Suprapubic skin (tissue), 4 donors: ENCODE results near the gene MAGI1. TPM values are rescaled to one million over a fixed set of nuclear protein-coding genes. Genes with fewer than 3 reads are reported as not detected.
"Not testable (repeated sequence)": the region's sequence is repeated elsewhere in the genome, so short reads cannot be mapped to it uniquely, and the experiment has no call there.

Source experiments
- DNase-seq, 2 donors: peaks; one replicate each; pipeline ENCODE4 v3.0.0-alpha.2; 2019; ENCODE audit warnings: low spot score in 2 of 2
- H3K27ac ChIP-seq: fragments of 200-600 bp; sonication (generic); one replicate; pipeline ENCODE4 v1.5.1; 2019
- H3K27me3 ChIP-seq: fragments of 200-600 bp; sonication (generic); one replicate; pipeline ENCODE4 v1.5.1; 2019
- H3K36me3 ChIP-seq: fragments of 200-600 bp; sonication (generic); one replicate; pipeline ENCODE4 v1.5.1; 2019
- H3K4me1 ChIP-seq: fragments of 200-600 bp; sonication (generic); one replicate; pipeline ENCODE4 v1.5.1; 2019
- H3K4me3 ChIP-seq: fragments of 200-600 bp; sonication (generic); one replicate; pipeline ENCODE4 v1.5.1; 2019; ENCODE audit warnings: mild to moderate bottlenecking
- H3K9me3 ChIP-seq: fragments of 200-600 bp; sonication (generic); one replicate; pipeline ENCODE4 v1.5.1; 2019
- CTCF ChIP-seq, 2 donors: fragments of 200-600 bp in 1 of 2; fragments of 450-650 bp in 1 of 2; sonication (generic) in 1 of 2; IDR thresholded peaks; one replicate each; pipeline ENCODE4 v1.5.1; 2016 to 2019; ENCODE audit warnings: antibody characterized with exemption in 2 of 2, mild to moderate bottlenecking in 1 of 2, moderate library complexity in 1 of 2
- EP300 ChIP-seq: sonication (generic); formaldehyde crosslinking; IDR thresholded peaks from one replicate; pipeline ENCODE4 v1.6.1; 2017; ENCODE audit warnings: antibody characterized with exemption
- POLR2A ChIP-seq, 2 donors: fragments of 450-650 bp; IDR thresholded peaks; one replicate each; pipeline ENCODE4 v1.6.1; 2017; ENCODE audit warnings: antibody characterized with exemption in 2 of 2, mild to moderate bottlenecking in 2 of 2, moderate library complexity in 2 of 2
- POLR2AphosphoS5 ChIP-seq, 3 donors: sonication (generic); formaldehyde crosslinking; IDR thresholded peaks; one replicate each; pipeline ENCODE4 v1.6.1; 2017; ENCODE audit warnings: antibody characterized with exemption in 3 of 3
- WGBS: methylation state at CpG from one replicate; pipeline ENCODE4 v1.1.5; 2018; 5-methylcytosine and 5-hydroxymethylcytosine counted together
- total RNA-seq, 4 donors: library from RNA; depleted of rRNA; stranded (reverse); fragments of >200 nt; gene quantifications; one replicate each; pipeline ENCODE4 v1.1.0, GENCODE V29; 2016

Gene MAGI1
- total RNA-seq, 4 donors from 2014 or later: 37.9 to 71.5 (median 48.6) TPM

GRCh38 chr3:65861718-65862117, 177.0 kb downstream of the MAGI1 start:
- 64% methylated on average over 5 of the region's 5 CpGs for WGBS
- TF ChIP-seq CTCF (IDR thresholded peaks at IDR 0.05) (no peak), EP300 (no peak), POLR2AphosphoS5 (IDR thresholded peaks at IDR 0.05) (no peak), POLR2A (IDR thresholded peaks at IDR 0.05) (no peak)
- Histone ChIP-seq H3K9me3 (no peaks in the 10 kb centered on the region), H3K4me3 (no peak overlapping the region), H3K27ac (no peak overlapping the region), H3K27me3 (no peaks in the 10 kb centered on the region), H3K4me1 (no peaks in the 10 kb centered on the region), H3K36me3 (no peaks in the 10 kb centered on the region)
- DNase-seq: no peak

- H3K27ac ChIP-seq, H3K4me3 ChIP-seq, H3K27me3 ChIP-seq, H3K4me1 ChIP-seq, H3K9me3 ChIP-seq, H3K36me3 ChIP-seq, DNase-seq: not testable (repeated sequence)
- 97% methylated on average over 7 of the region's 7 CpGs for WGBS
Observed at GRCh38 chr3:65859612-65860011, 179.1 kb downstream of the MAGI1 start.

- no peaks in the 10 kb centered on the region for H3K27me3 ChIP-seq
- no peak overlapping the region for H3K27ac ChIP-seq
- DNase-seq: no peak
- 94% methylated on average over 6 of the region's 6 CpGs for whole genome bisulfite sequencing
- H3K4me1 ChIP-seq: peaks cover 14% of the 10 kb centered on the region
- no peaks in the 10 kb centered on the region for H3K9me3 ChIP-seq
- TF ChIP-seq POLR2AphosphoS5 (IDR thresholded peaks at IDR 0.05): no peak
- no peak for TF ChIP-seq CTCF (IDR thresholded peaks at IDR 0.05)
- no peak for TF ChIP-seq POLR2A (IDR thresholded peaks at IDR 0.05)
- no peak for TF ChIP-seq EP300
- no peaks in the 10 kb centered on the region for H3K36me3 ChIP-seq
- no peak overlapping the region for H3K4me3 ChIP-seq
Observed at GRCh38 chr3:65858749-65859148, 180.0 kb downstream of the MAGI1 start.

- no peak for DNase-seq
- Histone ChIP-seq H3K27me3 (no peaks in the 10 kb centered on the region), H3K36me3 (no peaks in the 10 kb centered on the region), H3K27ac (no peak overlapping the region), H3K4me3 (no peak overlapping the region), H3K9me3 (no peaks in the 10 kb centered on the region), H3K4me1 (peaks cover 18% of the 10 kb centered on the region)
- WGBS: 80% methylated on average over 3 of the region's 3 CpGs
- no peak for TF ChIP-seq EP300
- no peak for TF ChIP-seq CTCF (IDR thresholded peaks at IDR 0.05)
- TF ChIP-seq POLR2AphosphoS5 (IDR thresholded peaks at IDR 0.05): no peak
- no peak for TF ChIP-seq POLR2A (IDR thresholded peaks at IDR 0.05)
Observed at GRCh38 chr3:65857327-65857726, 181.4 kb downstream of the MAGI1 start.

- 59% methylated on average over 2 of the region's 2 CpGs for WGBS
- no peaks in the 10 kb centered on the region for H3K9me3 ChIP-seq
- H3K27me3 ChIP-seq: no peaks in the 10 kb centered on the region
- no peak for TF ChIP-seq EP300
- no peak for TF ChIP-seq CTCF (IDR thresholded peaks at IDR 0.05)
- no peak overlapping the region for H3K27ac ChIP-seq
- H3K4me1 ChIP-seq: peaks cover 18% of the 10 kb centered on the region
- no peak overlapping the region for H3K4me3 ChIP-seq
- H3K36me3 ChIP-seq: no peaks in the 10 kb centered on the region
- DNase-seq: no peak
Observed at GRCh38 chr3:65856907-65857306, 181.8 kb downstream of the MAGI1 start.

- Histone ChIP-seq H3K27ac (peak overlapping the region; percentile 35), H3K4me3 (no peak overlapping the region), H3K4me1 (peaks cover 18% of the 10 kb centered on the region), H3K27me3 (no peaks in the 10 kb centered on the region), H3K9me3 (no peaks in the 10 kb centered on the region), H3K36me3 (no peaks in the 10 kb centered on the region)
- no peak for DNase-seq
- 81% methylated on average over 4 of the region's 4 CpGs for whole genome bisulfite sequencing
- no peak for TF ChIP-seq POLR2A (IDR thresholded peaks at IDR 0.05)
- TF ChIP-seq CTCF (IDR thresholded peaks at IDR 0.05): no peak
- TF ChIP-seq POLR2AphosphoS5 (IDR thresholded peaks at IDR 0.05): no peak
- no peak for TF ChIP-seq EP300
Observed at GRCh38 chr3:65855370-65856100, 183.2 kb downstream of the MAGI1 start.
